HepG2 (cell line): Measurements from ENCODE around the gene BABAM2.

Experiments used
- IKZF4 ChIP-seq: sonication (generic); formaldehyde crosslinking; IDR thresholded peaks from 2 replicates; pipeline ENCODE4 v1.5.1; 2020; ENCODE audit warnings: borderline replicate concordance, mild to moderate bottlenecking, low read depth, missing genetic modification reagents; ENCODE audit errors: not compliant biosample characterization
- TBX2 ChIP-seq: sonication (generic); formaldehyde crosslinking; IDR thresholded peaks from 2 replicates; pipeline ENCODE4 v1.5.0; 2020; ENCODE audit warnings: missing genetic modification reagents, mild to moderate bottlenecking, borderline replicate concordance
- TF ChIP-seq, protein P1 (sequence below): fragments of 450-650 bp; IDR thresholded peaks from 2 replicates; pipeline ENCODE4 v1.6.1; 2017; ENCODE audit warnings: mild to moderate bottlenecking
- TF ChIP-seq, protein P2 (sequence below): sonication (generic); formaldehyde crosslinking; IDR thresholded peaks from 2 replicates; pipeline ENCODE4 v1.5.0; 2020; ENCODE audit warnings: mild to moderate bottlenecking, missing genetic modification reagents, moderate library complexity
- TF ChIP-seq, protein P3 (sequence below): IDR thresholded peaks from 2 replicates; pipeline ENCODE4 v1.6.1; 2016; ENCODE audit warnings: missing biosample characterization, missing genetic modification reagents, low read depth

DNA sequence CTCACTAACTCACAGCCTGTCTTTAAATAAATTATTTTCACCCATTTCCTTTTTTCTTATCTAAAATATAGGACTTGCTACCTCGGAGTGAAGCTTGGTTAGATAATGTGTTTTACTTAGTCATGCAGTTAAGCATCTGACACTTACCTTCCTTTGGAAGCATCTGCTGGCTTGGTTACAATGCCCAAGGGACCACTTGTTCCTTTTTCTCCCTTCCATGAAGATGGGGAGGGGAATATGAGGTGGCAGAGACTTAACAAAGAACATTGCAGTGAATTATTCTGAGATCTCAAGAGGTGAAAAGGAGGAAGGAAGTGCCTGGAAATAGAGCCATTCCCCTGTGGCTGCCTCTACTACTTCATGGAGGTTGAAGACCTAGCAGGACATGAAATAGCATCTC lies 356.8 kb downstream of the BABAM2 start:
- TF ChIP-seq, protein P1, sequence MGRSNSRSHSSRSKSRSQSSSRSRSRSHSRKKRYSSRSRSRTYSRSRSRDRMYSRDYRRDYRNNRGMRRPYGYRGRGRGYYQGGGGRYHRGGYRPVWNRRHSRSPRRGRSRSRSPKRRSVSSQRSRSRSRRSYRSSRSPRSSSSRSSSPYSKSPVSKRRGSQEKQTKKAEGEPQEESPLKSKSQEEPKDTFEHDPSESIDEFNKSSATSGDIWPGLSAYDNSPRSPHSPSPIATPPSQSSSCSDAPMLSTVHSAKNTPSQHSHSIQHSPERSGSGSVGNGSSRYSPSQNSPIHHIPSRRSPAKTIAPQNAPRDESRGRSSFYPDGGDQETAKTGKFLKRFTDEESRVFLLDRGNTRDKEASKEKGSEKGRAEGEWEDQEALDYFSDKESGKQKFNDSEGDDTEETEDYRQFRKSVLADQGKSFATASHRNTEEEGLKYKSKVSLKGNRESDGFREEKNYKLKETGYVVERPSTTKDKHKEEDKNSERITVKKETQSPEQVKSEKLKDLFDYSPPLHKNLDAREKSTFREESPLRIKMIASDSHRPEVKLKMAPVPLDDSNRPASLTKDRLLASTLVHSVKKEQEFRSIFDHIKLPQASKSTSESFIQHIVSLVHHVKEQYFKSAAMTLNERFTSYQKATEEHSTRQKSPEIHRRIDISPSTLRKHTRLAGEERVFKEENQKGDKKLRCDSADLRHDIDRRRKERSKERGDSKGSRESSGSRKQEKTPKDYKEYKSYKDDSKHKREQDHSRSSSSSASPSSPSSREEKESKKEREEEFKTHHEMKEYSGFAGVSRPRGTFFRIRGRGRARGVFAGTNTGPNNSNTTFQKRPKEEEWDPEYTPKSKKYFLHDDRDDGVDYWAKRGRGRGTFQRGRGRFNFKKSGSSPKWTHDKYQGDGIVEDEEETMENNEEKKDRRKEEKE: no peak
- TF ChIP-seq TBX2 (CRISPR knock-in tag): no peak
- TF ChIP-seq, protein P2, sequence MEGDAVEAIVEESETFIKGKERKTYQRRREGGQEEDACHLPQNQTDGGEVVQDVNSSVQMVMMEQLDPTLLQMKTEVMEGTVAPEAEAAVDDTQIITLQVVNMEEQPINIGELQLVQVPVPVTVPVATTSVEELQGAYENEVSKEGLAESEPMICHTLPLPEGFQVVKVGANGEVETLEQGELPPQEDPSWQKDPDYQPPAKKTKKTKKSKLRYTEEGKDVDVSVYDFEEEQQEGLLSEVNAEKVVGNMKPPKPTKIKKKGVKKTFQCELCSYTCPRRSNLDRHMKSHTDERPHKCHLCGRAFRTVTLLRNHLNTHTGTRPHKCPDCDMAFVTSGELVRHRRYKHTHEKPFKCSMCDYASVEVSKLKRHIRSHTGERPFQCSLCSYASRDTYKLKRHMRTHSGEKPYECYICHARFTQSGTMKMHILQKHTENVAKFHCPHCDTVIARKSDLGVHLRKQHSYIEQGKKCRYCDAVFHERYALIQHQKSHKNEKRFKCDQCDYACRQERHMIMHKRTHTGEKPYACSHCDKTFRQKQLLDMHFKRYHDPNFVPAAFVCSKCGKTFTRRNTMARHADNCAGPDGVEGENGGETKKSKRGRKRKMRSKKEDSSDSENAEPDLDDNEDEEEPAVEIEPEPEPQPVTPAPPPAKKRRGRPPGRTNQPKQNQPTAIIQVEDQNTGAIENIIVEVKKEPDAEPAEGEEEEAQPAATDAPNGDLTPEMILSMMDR: no peak
- TF ChIP-seq, protein P3, sequence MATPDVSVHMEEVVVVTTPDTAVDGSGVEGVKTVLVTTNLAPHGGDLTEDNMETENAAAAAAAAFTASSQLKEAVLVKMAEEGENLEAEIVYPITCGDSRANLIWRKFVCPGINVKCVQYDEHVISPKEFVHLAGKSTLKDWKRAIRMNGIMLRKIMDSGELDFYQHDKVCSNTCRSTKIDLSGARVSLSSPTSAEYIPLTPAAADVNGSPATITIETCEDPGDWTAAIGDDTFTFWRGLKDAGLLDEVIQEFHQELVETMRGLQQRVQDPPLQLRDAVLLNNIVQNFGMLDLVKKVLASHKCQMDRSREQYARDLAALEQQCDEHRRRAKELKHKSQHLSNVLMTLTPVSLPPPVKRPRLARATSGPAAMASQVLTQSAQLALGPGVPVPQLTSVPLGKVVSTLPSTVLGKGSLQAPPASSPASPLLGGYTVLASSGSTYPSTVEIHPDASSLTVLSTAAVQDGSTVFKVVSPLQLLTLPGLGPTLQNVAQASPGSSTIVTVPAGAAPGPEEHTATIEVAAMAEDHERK (CRISPR knock-in tag): no peak
- TF ChIP-seq IKZF4 (CRISPR knock-in tag): no peak
